HG03139 (cell line): ENCODE data around the gene SCN3A.

Experiments
- ATAC-seq: cut with Tn5 transposase; IDR thresholded peaks from one replicate; pipeline ENCODE4 v1.9.1; 2021; ENCODE audit not compliant: unreplicated experiment

SCN3A gene

GRCh38 chr2:165113414-165113813 is 90.4 kb downstream of the SCN3A start:
- ATAC-seq, result no peak

GRCh38 chr2:165112789-165113188 is 91.1 kb downstream of the SCN3A start:
- ATAC-seq, result no peak

GRCh38 chr2:165112133-165112573 is 91.7 kb downstream of the SCN3A start:
- ATAC-seq, result no peak

- ATAC-seq, result no peak
Observed at GRCh38 chr2:165110394-165110793, 93.5 kb downstream of the SCN3A start.

GRCh38 chr2:165109915-165110314 is 93.9 kb downstream of the SCN3A start:
- ATAC-seq, result no peak

GRCh38 chr2:165105926-165106325 is 97.9 kb downstream of the SCN3A start:
- no peak for ATAC-seq

GRCh38 chr2:165087933-165088901 is 115.6 kb downstream of the SCN3A start:
- ATAC-seq, result no peak

- no peak for ATAC-seq
Observed at GRCh38 chr2:165086337-165086736, 117.5 kb downstream of the SCN3A start.

- no peak for ATAC-seq
Observed at GRCh38 chr2:165083326-165083725, 120.5 kb downstream of the SCN3A start.

- no peak for ATAC-seq
Observed at GRCh38 chr2:165082479-165082878, 121.4 kb downstream of the SCN3A start.

- ATAC-seq, result no peak
Observed at GRCh38 chr2:165081276-165081675, 122.6 kb downstream of the SCN3A start.

- ATAC-seq, result no peak
Observed at GRCh38 chr2:165079432-165079831, 124.4 kb downstream of the SCN3A start.

- ATAC-seq, result no peak
Observed at GRCh38 chr2:165078913-165079312, 124.9 kb downstream of the SCN3A start.

- no peak for ATAC-seq
Observed at GRCh38 chr2:165074884-165075283, 129.0 kb downstream of the SCN3A start.

- ATAC-seq, result no peak
Observed at GRCh38 chr2:165074323-165074722, 129.5 kb downstream of the SCN3A start.

GRCh38 chr2:165070076-165070475 is 133.8 kb downstream of the SCN3A start:
- ATAC-seq, result no peak

GRCh38 chr2:165069151-165069550 is 134.7 kb downstream of the SCN3A start:
- ATAC-seq, result no peak

- no peak for ATAC-seq
Observed at GRCh38 chr2:165068487-165068757, 135.4 kb downstream of the SCN3A start.

- no peak for ATAC-seq
Observed at GRCh38 chr2:165067643-165068486, 136.0 kb downstream of the SCN3A start.

GRCh38 chr2:165064743-165065142 is 139.1 kb downstream of the SCN3A start:
- ATAC-seq, result no peak

GRCh38 chr2:165060411-165060810 is 143.4 kb downstream of the SCN3A start:
- no peak for ATAC-seq
